Gastrocnemius medialis (tissue), 4 donors: ENCODE measurements around the gene NPAS3. TPM values are rescaled to one million over a fixed set of nuclear protein-coding genes. Genes with fewer than 3 reads are reported as not detected.

ENCODE experiments used
- ATAC-seq, 2 donors: fragments of 150-250 bp; one replicate each; pipeline ENCODE4 v1.9.1; 2016
- DNase-seq, 2 donors: peaks; one replicate each; pipeline ENCODE4 v3.0.0-alpha.2; 2019
- H3K27ac ChIP-seq, 4 donors: fragments of 200-600 bp; sonication (generic); 1 replicate in 1 of 4; 2 replicates in 3 of 4; pipeline ENCODE4 v1.5.1; 2016 to 2018; ENCODE audit warnings: mild to moderate bottlenecking in 2 of 4, moderate library complexity in 1 of 4
- H3K27me3 ChIP-seq, 3 donors: fragments of 200-600 bp; sonication (generic) in 2 of 3; 1 replicate in 1 of 3; 2 replicates in 2 of 3; pipeline versions ENCODE4 v1.5.1 to v1.6.0; 2016 to 2019; ENCODE audit warnings: mild to moderate bottlenecking in 1 of 3, moderate library complexity in 1 of 3
- H3K36me3 ChIP-seq, 2 donors: fragments of 200-600 bp; sonication (generic) in 1 of 2; one replicate each; pipeline ENCODE4 v1.5.1; 2017 to 2018
- H3K4me1 ChIP-seq, 2 donors: fragments of 200-600 bp; sonication (generic) in 1 of 2; one replicate each; pipeline ENCODE4 v1.5.1; 2016 to 2017; ENCODE audit warnings: mild to moderate bottlenecking in 2 of 2
- H3K4me3 ChIP-seq, 4 donors: fragments of 200-600 bp; sonication (generic) in 3 of 4; 1 replicate in 1 of 4; 2 replicates in 3 of 4; pipeline ENCODE4 v1.5.1; 2016 to 2019; ENCODE audit warnings: mild to moderate bottlenecking in 2 of 4
- H3K9me3 ChIP-seq, 3 donors: fragments of 200-600 bp; sonication (generic) in 2 of 3; 1 replicate in 1 of 3; 2 replicates in 2 of 3; pipeline ENCODE4 v1.5.1; 2016 to 2019
- CTCF ChIP-seq, 5 experiments: fragments of 450-650 bp in 3 of 5; fragments of 200-600 bp in 2 of 5; sonication (generic) in 2 of 5; IDR thresholded peaks in 4 of 5; conservative IDR thresholded peaks in 1 of 5; 1 replicate in 4 of 5; 2 replicates in 1 of 5; pipeline ENCODE4 v1.5.1; 2016 to 2019; ENCODE audit warnings: antibody characterized with exemption in 5 of 5, mild to moderate bottlenecking in 3 of 5, moderate library complexity in 3 of 5
- POLR2A ChIP-seq, 2 donors: fragments of 450-650 bp; IDR thresholded peaks; one replicate each; pipeline ENCODE4 v1.6.1; 2017; ENCODE audit warnings: antibody characterized with exemption in 2 of 2, mild to moderate bottlenecking in 2 of 2, moderate library complexity in 2 of 2
- in situ Hi-C, 4 donors: fragments of 200-750 bp; cut with MboI; loops; one replicate each; pipeline versions ENCODE4 v1.15.0 to v1.8.0; 2017; ENCODE audit warnings: low sequenced_read_pairs in 4 of 4
- intact Hi-C: fragments of 100-400 bp; cut with DNase I; formaldehyde crosslinking; loops from one replicate; pipeline ENCODE4 v1.15.1; 2023; ENCODE audit warnings: low total_unique reads
- total RNA-seq, 4 donors: library from RNA; depleted of rRNA; stranded (reverse); fragments of >200 nt; gene quantifications; one replicate each; pipeline versions ENCODE4 v1.1.0 to v1.2.3, GENCODE V29; 2016

NPAS3 gene
- total RNA-seq, 4 donors from 2014 or later, result 0.82 to 1.00 TPM; not detected in 2

GRCh38 chr14:33194551-33194950 is 255.9 kb downstream of the NPAS3 start:
- no peaks in the 10 kb centered on the region for H3K27me3 ChIP-seq
- TF ChIP-seq CTCF (IDR thresholded peaks at IDR 0.05 in 4 of 5, conservative IDR thresholded peaks at IDR 0.05 in 1 of 5) (no peak), POLR2A (IDR thresholded peaks at IDR 0.05) (no peak)
- ATAC-seq (no peak), DNase-seq (no peak)
- no peaks in the 10 kb centered on the region for H3K4me1 ChIP-seq
- H3K36me3 ChIP-seq, result no peaks in the 10 kb centered on the region
- H3K4me3 ChIP-seq, result no peak overlapping the region
- intact Hi-C loops (no loop called here), in situ Hi-C loops (no loop called here)
- H3K9me3 ChIP-seq, result no peaks in the 10 kb centered on the region
- no peak overlapping the region for H3K27ac ChIP-seq

GRCh38 chr14:33198684-33199083 is 260.0 kb downstream of the NPAS3 start:
- intact Hi-C loops, result no loop called here
- H3K9me3 ChIP-seq, result no peaks in the 10 kb centered on the region
- in situ Hi-C loops, result no loop called here
- DNase-seq, result no peak
- no peak overlapping the region for H3K4me3 ChIP-seq
- no peaks in the 10 kb centered on the region for H3K27me3 ChIP-seq
- H3K36me3 ChIP-seq, result no peaks in the 10 kb centered on the region
- no peak for TF ChIP-seq CTCF (IDR thresholded peaks at IDR 0.05 in 4 of 5, conservative IDR thresholded peaks at IDR 0.05 in 1 of 5)
- TF ChIP-seq POLR2A (IDR thresholded peaks at IDR 0.05), result no peak
- H3K27ac ChIP-seq, result no peak overlapping the region
- ATAC-seq, result no peak
- H3K4me1 ChIP-seq, result no peaks in the 10 kb centered on the region

- TF ChIP-seq CTCF (IDR thresholded peaks at IDR 0.05 in 4 of 5, conservative IDR thresholded peaks at IDR 0.05 in 1 of 5) (no peak), POLR2A (IDR thresholded peaks at IDR 0.05) (no peak)
- H3K36me3 ChIP-seq, result no peaks in the 10 kb centered on the region
- H3K4me3 ChIP-seq, result no peak overlapping the region
- H3K27ac ChIP-seq, result no peak overlapping the region
- DNase-seq (no peak), ATAC-seq (no peak)
- H3K9me3 ChIP-seq, result no peaks in the 10 kb centered on the region
- no peaks in the 10 kb centered on the region for H3K4me1 ChIP-seq
- intact Hi-C loops, result no loop called here
- H3K27me3 ChIP-seq, result no peaks in the 10 kb centered on the region
- in situ Hi-C loops, result no loop called here
These were observed 262.4 kb downstream of the NPAS3 start for GRCh38 chr14:33201116-33201515.

- no peak overlapping the region for H3K27ac ChIP-seq
- H3K4me3 ChIP-seq, result no peak overlapping the region
- in situ Hi-C loops (no loop called here), intact Hi-C loops (no loop called here)
- no peaks in the 10 kb centered on the region for H3K27me3 ChIP-seq
- H3K36me3 ChIP-seq, result no peaks in the 10 kb centered on the region
- DNase-seq (no peak), ATAC-seq (no peak)
- no peaks in the 10 kb centered on the region for H3K4me1 ChIP-seq
- no peaks in the 10 kb centered on the region for H3K9me3 ChIP-seq
- TF ChIP-seq POLR2A (IDR thresholded peaks at IDR 0.05) (no peak), CTCF (IDR thresholded peaks at IDR 0.05 in 4 of 5, conservative IDR thresholded peaks at IDR 0.05 in 1 of 5) (no peak)
These were observed 268.3 kb downstream of the NPAS3 start for GRCh38 chr14:33206981-33207380.

GRCh38 chr14:33207467-33208017 is 268.9 kb downstream of the NPAS3 start:
- DNase-seq (no peak), ATAC-seq (no peak)
- no peak for TF ChIP-seq POLR2A (IDR thresholded peaks at IDR 0.05)
- Histone ChIP-seq H3K4me3 (no peak overlapping the region), H3K36me3 (no peaks in the 10 kb centered on the region), H3K4me1 (no peaks in the 10 kb centered on the region), H3K27me3 (no peaks in the 10 kb centered on the region), H3K27ac (no peak overlapping the region), H3K9me3 (no peaks in the 10 kb centered on the region)
- intact Hi-C loops (no loop called here), in situ Hi-C loops (no loop called here)
